ENCODE measurements around the gene SLC16A10. TPM values are rescaled to one million over a fixed set of nuclear protein-coding genes. Genes with fewer than 3 reads are reported as not detected.
"Not testable (repeated sequence)": the region's sequence is repeated elsewhere in the genome, so short reads cannot be mapped to it uniquely, and the experiment has no call there.

The SLC16A10 gene
- total and polyA plus RNA-seq, 3 experiments from 2014 or later, result 2.2 to 3.5 (median 3.3) TPM

DNA sequence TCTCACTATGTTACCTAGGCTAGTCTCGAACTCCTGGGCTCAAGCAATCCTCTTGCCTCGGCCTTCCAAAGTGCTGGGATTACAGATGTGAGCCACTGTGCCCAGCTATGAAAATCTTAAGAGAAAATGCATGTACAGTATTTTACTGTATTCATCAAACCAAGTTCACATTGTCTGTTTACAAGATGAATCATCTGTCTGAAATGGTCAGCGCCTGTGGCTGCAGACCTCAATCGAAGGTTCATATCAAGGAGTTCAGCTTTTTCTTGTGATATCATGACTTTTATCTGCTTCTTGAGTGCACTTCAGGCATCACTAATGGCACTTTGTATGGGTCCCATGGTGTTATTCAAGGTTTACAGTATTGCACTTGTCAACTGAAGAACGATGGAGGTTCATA, 155.1 kb downstream of the SLC16A10 start:
- Histone ChIP-seq H3K9me3 (ENCODE audit: low read length) (no peaks in the 10 kb centered on the region), H3K36me3 (ENCODE audit: insufficient read depth, low read length) (no peaks in the 10 kb centered on the region), H3K4me3 (ENCODE audit: low read length) (no peak overlapping the region), H3K27me3 (ENCODE audit: insufficient read depth, low read length, poor library complexity, severe bottlenecking) (no peaks in the 10 kb centered on the region), H3K27ac (ENCODE audit: low read depth, low read length) (no peak overlapping the region), H3K4me1 (ENCODE audit: insufficient read depth, low read length) (no peaks in the 10 kb centered on the region)
- POLR2A ChIA-PET, result no interaction called here
- H3K4me1 Mint-ChIP-seq, result no peaks in the 10 kb centered on the region
- peaks cover 0 to 3% (median 0%) of the 10 kb centered on the region in 3 donors for H3K36me3 Mint-ChIP-seq
- H3K27ac Mint-ChIP-seq, result peak overlapping the region in 1 of 8 donors; percentile 40
- peaks cover 7 to 19% of the 10 kb centered on the region in 2 donors for H3K27me3 Mint-ChIP-seq
- H3K9me3 Mint-ChIP-seq, result no peaks in the 10 kb centered on the region
- H3K4me3 Mint-ChIP-seq, result no peak overlapping the region
- CTCF ChIA-PET, result interaction anchor here (1.0 to 1.1 kb wide), 2 partner anchors 17 to 802 kb away, joined by 3 to 4 read pairs; a partner anchor contains a TSS
- no peak for DNase-seq

- no peak overlapping the region for H3K27ac Mint-ChIP-seq
- no peak overlapping the region for H3K4me3 Mint-ChIP-seq
- no peak for DNase-seq
- peaks cover 0 to 3% (median 0%) of the 10 kb centered on the region in 3 donors for H3K36me3 Mint-ChIP-seq
- Histone ChIP-seq H3K4me1 (ENCODE audit: insufficient read depth, low read length) (no peaks in the 10 kb centered on the region), H3K9me3 (ENCODE audit: low read length) (no peaks in the 10 kb centered on the region), H3K27me3 (ENCODE audit: insufficient read depth, low read length, poor library complexity, severe bottlenecking) (no peaks in the 10 kb centered on the region), H3K4me3 (ENCODE audit: low read length) (no peak overlapping the region), H3K36me3 (ENCODE audit: insufficient read depth, low read length) (no peaks in the 10 kb centered on the region), H3K27ac (ENCODE audit: low read depth, low read length) (no peak overlapping the region)
- no peaks in the 10 kb centered on the region for H3K4me1 Mint-ChIP-seq
- H3K9me3 Mint-ChIP-seq, result no peaks in the 10 kb centered on the region
- ChIA-PET CTCF (interaction anchor here (1.1 kb wide), 1 partner anchor 16 kb away, joined by 4 read pairs; a partner anchor contains a TSS), POLR2A (no interaction called here)
- H3K27me3 Mint-ChIP-seq, result peaks cover 7 to 19% of the 10 kb centered on the region in 2 donors
These were observed 155.8 kb downstream of the SLC16A10 start for GRCh38 chr6:111243095-111243494.

DNA sequence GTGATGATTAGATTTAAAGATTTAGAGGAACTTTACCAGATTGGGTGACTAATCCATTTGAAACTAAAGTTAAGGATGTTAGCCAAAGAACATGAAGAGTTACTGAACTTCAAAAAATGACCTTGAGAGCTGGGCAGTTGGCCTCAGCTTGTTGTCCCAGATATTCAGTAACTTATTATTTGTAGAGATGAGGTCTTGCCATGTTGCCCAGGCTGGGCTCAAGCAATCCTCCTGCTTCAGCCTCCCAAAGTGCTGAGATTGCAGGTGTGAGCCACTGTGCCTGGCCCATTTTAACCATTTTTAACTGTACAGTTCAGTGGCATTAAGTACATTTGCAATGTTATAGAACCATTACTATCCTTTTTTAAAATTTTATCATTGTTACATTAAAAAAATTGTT, 161.5 kb downstream of the SLC16A10 start:
- no peak overlapping the region for H3K27ac ChIP-seq (ENCODE audit: low read depth, low read length)
- Mint-ChIP-seq H3K4me3 (no peak overlapping the region), H3K27ac (no peak overlapping the region), H3K9me3 (no peaks in the 10 kb centered on the region), H3K27me3 (peaks cover 5 to 23% of the 10 kb centered on the region in 2 donors), H3K36me3 (peaks cover 0 to 3% (median 0%) of the 10 kb centered on the region in 3 donors), H3K4me1 (no peaks in the 10 kb centered on the region)
- no peaks in the 10 kb centered on the region for H3K4me1 ChIP-seq (ENCODE audit: insufficient read depth, low read length)
- CTCF ChIA-PET, result interaction anchor here (1.6 kb wide), 1 partner anchor 10 kb away, joined by 4 read pairs; a partner anchor contains a TSS
- DNase-seq, result no peak
- H3K4me3 ChIP-seq (ENCODE audit: low read length), result no peak overlapping the region
- H3K27me3 ChIP-seq (ENCODE audit: insufficient read depth, low read length, poor library complexity, severe bottlenecking), result no peaks in the 10 kb centered on the region
- POLR2A ChIA-PET, result no interaction called here
- H3K36me3 ChIP-seq (ENCODE audit: insufficient read depth, low read length), result no peaks in the 10 kb centered on the region
- H3K9me3 ChIP-seq (ENCODE audit: low read length), result no peaks in the 10 kb centered on the region

GRCh38 chr6:111250791-111251354, 163.6 kb downstream of the SLC16A10 start:
- ChIA-PET POLR2A (no interaction called here), CTCF (interaction anchor here (0.5 to 1.5 kb wide), 2 partner anchors 8 to 425 kb away, joined by 3 to 14 read pairs; a partner anchor contains a TSS)
- no peaks in the 10 kb centered on the region for H3K9me3 Mint-ChIP-seq
- Histone ChIP-seq H3K27ac (ENCODE audit: low read depth, low read length) (no peak overlapping the region), H3K9me3 (ENCODE audit: low read length) (no peaks in the 10 kb centered on the region), H3K4me3 (ENCODE audit: low read length) (no peak overlapping the region), H3K4me1 (ENCODE audit: insufficient read depth, low read length) (no peaks in the 10 kb centered on the region), H3K36me3 (ENCODE audit: insufficient read depth, low read length) (no peaks in the 10 kb centered on the region), H3K27me3 (ENCODE audit: insufficient read depth, low read length, poor library complexity, severe bottlenecking) (no peaks in the 10 kb centered on the region)
- no peaks in the 10 kb centered on the region for H3K4me1 Mint-ChIP-seq
- H3K27me3 Mint-ChIP-seq, result peaks cover 1 to 25% of the 10 kb centered on the region in 2 donors
- DNase-seq, result no peak
- H3K27ac Mint-ChIP-seq, result no peak overlapping the region
- peaks cover 0 to 3% (median 0%) of the 10 kb centered on the region in 3 donors for H3K36me3 Mint-ChIP-seq
- no peak overlapping the region for H3K4me3 Mint-ChIP-seq

DNA sequence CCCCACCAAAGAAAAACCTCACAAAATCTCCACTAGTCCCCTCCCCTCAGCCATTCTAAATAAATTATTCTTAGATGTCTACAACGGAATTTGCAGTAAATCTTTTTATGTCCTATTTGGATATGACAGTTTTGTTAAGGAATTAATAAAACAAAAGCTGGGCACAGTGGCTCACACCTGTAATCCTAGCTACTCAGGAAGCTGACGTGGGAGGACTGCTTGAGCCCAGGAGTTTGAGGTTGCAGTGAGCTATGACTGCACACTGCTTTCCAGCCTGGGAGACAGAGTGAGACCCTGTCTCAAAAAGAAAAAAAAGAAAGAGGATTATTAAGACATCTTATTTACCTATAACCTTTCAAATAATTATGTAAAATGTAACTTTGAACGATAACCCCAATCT, 165.4 kb downstream of the SLC16A10 start:
- Mint-ChIP-seq H3K4me1 (no peaks in the 10 kb centered on the region), H3K36me3 (no peaks in the 10 kb centered on the region), H3K4me3 (no peak overlapping the region), H3K27me3 (peaks cover 3 to 25% of the 10 kb centered on the region in 2 donors), H3K9me3 (no peaks in the 10 kb centered on the region), H3K27ac (no peak overlapping the region)
- POLR2A ChIA-PET, result no interaction called here
- Histone ChIP-seq H3K27ac (ENCODE audit: low read depth, low read length) (no peak overlapping the region), H3K4me3 (ENCODE audit: low read length) (no peak overlapping the region), H3K9me3 (ENCODE audit: low read length) (no peaks in the 10 kb centered on the region), H3K36me3 (ENCODE audit: insufficient read depth, low read length) (no peaks in the 10 kb centered on the region), H3K4me1 (ENCODE audit: insufficient read depth, low read length) (no peaks in the 10 kb centered on the region), H3K27me3 (ENCODE audit: insufficient read depth, low read length, poor library complexity, severe bottlenecking) (no peaks in the 10 kb centered on the region)
- CTCF ChIA-PET, result interaction anchor here (1.1 kb wide), 1 partner anchor 226 kb away, joined by 3 read pairs; no protein-coding TSS in a partner anchor
- DNase-seq, result no peak

- ChIA-PET POLR2A (no interaction called here), CTCF (no interaction called here)
- DNase-seq, result no peak
- peaks cover 8 to 25% of the 10 kb centered on the region in 2 donors for H3K27me3 Mint-ChIP-seq
- Histone ChIP-seq H3K36me3 (ENCODE audit: insufficient read depth, low read length) (no peaks in the 10 kb centered on the region), H3K27ac (ENCODE audit: low read depth, low read length) (no peak overlapping the region), H3K9me3 (ENCODE audit: low read length) (no peaks in the 10 kb centered on the region), H3K4me3 (ENCODE audit: low read length) (no peak overlapping the region), H3K4me1 (ENCODE audit: insufficient read depth, low read length) (peaks cover 3% of the 10 kb centered on the region), H3K27me3 (ENCODE audit: insufficient read depth, low read length, poor library complexity, severe bottlenecking) (no peaks in the 10 kb centered on the region)
- no peak overlapping the region for H3K4me3 Mint-ChIP-seq
- no peak overlapping the region for H3K27ac Mint-ChIP-seq
- H3K4me1 Mint-ChIP-seq, result peaks cover 8 to 10% (median 8%) of the 10 kb centered on the region in 3 donors
- H3K9me3 Mint-ChIP-seq, result no peaks in the 10 kb centered on the region
- H3K36me3 Mint-ChIP-seq, result peaks cover 0 to 1% (median 0%) of the 10 kb centered on the region in 3 donors
These were observed 166.9 kb downstream of the SLC16A10 start for GRCh38 chr6:111254004-111254778.

DNA sequence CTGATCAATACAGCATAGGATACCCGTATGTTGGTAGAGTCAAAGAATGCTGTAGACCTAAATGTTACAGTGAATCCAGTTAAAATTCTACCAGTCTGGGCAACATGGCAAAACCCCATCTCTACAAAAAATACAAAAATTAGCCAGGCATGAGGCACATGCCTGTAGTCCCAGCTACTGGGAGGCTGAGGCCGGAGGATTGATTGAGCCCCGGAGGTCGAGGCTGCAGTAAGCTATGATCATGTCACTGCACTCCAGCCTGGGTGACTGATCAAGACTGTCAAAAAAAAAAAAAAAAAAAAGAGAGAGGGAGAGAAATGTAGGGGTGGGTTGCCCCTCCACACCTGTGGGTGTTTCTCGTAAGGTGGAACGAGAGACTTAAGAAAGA, 167.5 kb downstream of the SLC16A10 start:
- Mint-ChIP-seq H3K27me3 (peaks cover 8 to 21% of the 10 kb centered on the region in 2 donors), H3K27ac (no peak overlapping the region), H3K4me3 (no peak overlapping the region), H3K36me3 (peaks cover 0 to 1% (median 0%) of the 10 kb centered on the region in 3 donors), H3K9me3 (no peaks in the 10 kb centered on the region), H3K4me1 (peaks cover 8 to 11% (median 10%) of the 10 kb centered on the region in 3 donors)
- H3K36me3 ChIP-seq (ENCODE audit: insufficient read depth, low read length), result no peaks in the 10 kb centered on the region
- H3K4me3 ChIP-seq (ENCODE audit: low read length), result no peak overlapping the region
- peaks cover 6% of the 10 kb centered on the region for H3K4me1 ChIP-seq (ENCODE audit: insufficient read depth, low read length)
- H3K27me3 ChIP-seq (ENCODE audit: insufficient read depth, low read length, poor library complexity, severe bottlenecking), result no peaks in the 10 kb centered on the region
- CTCF ChIA-PET, result no interaction called here
- H3K27ac ChIP-seq (ENCODE audit: low read depth, low read length), result no peak overlapping the region
- H3K9me3 ChIP-seq (ENCODE audit: low read length), result no peaks in the 10 kb centered on the region
- POLR2A ChIA-PET, result no interaction called here
- no peak for DNase-seq

DNA sequence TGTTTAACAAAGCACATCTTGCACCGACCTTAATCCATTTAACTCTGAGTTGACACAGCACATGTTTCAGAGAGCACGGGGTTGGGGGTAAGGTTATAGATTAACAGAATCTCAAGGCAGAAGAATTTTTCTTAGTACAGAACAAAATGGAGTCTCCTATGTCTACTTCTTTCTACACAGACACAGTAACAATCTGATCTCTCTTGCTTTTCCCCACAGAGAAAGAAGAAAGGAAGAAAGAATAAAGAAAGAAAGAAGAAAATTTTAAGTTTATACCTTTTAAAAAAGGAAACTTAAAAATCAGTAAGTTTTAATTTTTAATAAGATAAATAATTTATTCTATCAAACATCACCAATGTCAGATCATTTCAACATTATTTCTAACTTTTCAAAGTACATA, 168.5 kb downstream of the SLC16A10 start:
- CTCF ChIA-PET; H3K27ac Mint-ChIP-seq; H3K9me3 ChIP-seq (ENCODE audit: low read length); POLR2A ChIA-PET; H3K27me3 ChIP-seq (ENCODE audit: insufficient read depth, low read length, poor library complexity, severe bottlenecking); H3K36me3 Mint-ChIP-seq; H3K4me3 ChIP-seq (ENCODE audit: low read length); H3K27ac ChIP-seq (ENCODE audit: low read depth, low read length); DNase-seq; H3K36me3 ChIP-seq (ENCODE audit: insufficient read depth, low read length); H3K9me3 Mint-ChIP-seq; H3K4me3 Mint-ChIP-seq: not testable (repeated sequence)
- H3K4me1 ChIP-seq (ENCODE audit: insufficient read depth, low read length), result peaks cover 17% of the 10 kb centered on the region
- Mint-ChIP-seq H3K27me3 (peaks cover 8 to 21% of the 10 kb centered on the region in 2 donors), H3K4me1 (peaks cover 16 to 19% (median 19%) of the 10 kb centered on the region in 3 donors)

Data from CD8-positive, alpha-beta memory T cell (primary cell).